ENCODE data around the gene DEXI. TPM values are rescaled to one million over a fixed set of nuclear protein-coding genes. Genes with fewer than 3 reads are reported as not detected.
"Not testable (repeated sequence)": the region's sequence is repeated elsewhere in the genome, so short reads cannot be mapped to it uniquely, and the experiment has no call there.

Gene DEXI
- total RNA-seq, 2 experiments from 2014 or later, result 23.4 to 25.9 TPM

- Mint-ChIP-seq H3K4me3 (no peak overlapping the region), H3K9me3 (no peaks in the 10 kb centered on the region), H3K27ac (no peak overlapping the region), H3K36me3 (ENCODE audit: low read depth) (no peaks in the 10 kb centered on the region), H3K4me1 (ENCODE audit: low read depth) (peaks cover 52% of the 10 kb centered on the region), H3K27me3 (ENCODE audit: low read depth) (no peaks in the 10 kb centered on the region)
- DNase-seq, result no peak
- intact Hi-C loops (cut with micrococcal nuclease), result no loop called here
- CTCF ChIA-PET, result interaction anchor here (0.6 to 5.8 kb wide), 5 partner anchors 12 to 457 kb away, joined by 3 to 31 read pairs (median 4); no protein-coding TSS in a partner anchor
Measured at GRCh38 chr16:10950393-10950792, 8.1 kb upstream of the DEXI start.

GRCh38 chr16:10949424-10949970 is 7.2 kb upstream of the DEXI start:
- H3K36me3 Mint-ChIP-seq (ENCODE audit: low read depth), result no peaks in the 10 kb centered on the region
- intact Hi-C loops (cut with micrococcal nuclease), result loop anchor here (10.0 kb wide), 1 partner anchor 635 kb away; the partner anchor contains the start of gene LITAF
- H3K4me1 Mint-ChIP-seq (ENCODE audit: low read depth), result peaks cover 53% of the 10 kb centered on the region
- no peak overlapping the region for H3K27ac Mint-ChIP-seq
- DNase-seq, result peak; percentile 75
- H3K9me3 Mint-ChIP-seq, result no peaks in the 10 kb centered on the region
- no peak overlapping the region for H3K4me3 Mint-ChIP-seq
- H3K27me3 Mint-ChIP-seq (ENCODE audit: low read depth), result no peaks in the 10 kb centered on the region
- CTCF ChIA-PET, result interaction anchor here (0.7 to 5.8 kb wide), 6 partner anchors 11 to 458 kb away, joined by 3 to 31 read pairs (median 5); no protein-coding TSS in a partner anchor

GRCh38 chr16:10947211-10947787 is 5.0 kb upstream of the DEXI start:
- no peak for DNase-seq
- CTCF ChIA-PET, result interaction anchor here (1.0 to 5.8 kb wide), 2 partner anchors 17 to 24 kb away, joined by 4 to 31 read pairs; no protein-coding TSS in a partner anchor
- Mint-ChIP-seq H3K27me3 (ENCODE audit: low read depth) (no peaks in the 10 kb centered on the region), H3K36me3 (ENCODE audit: low read depth) (no peaks in the 10 kb centered on the region), H3K9me3 (no peaks in the 10 kb centered on the region), H3K4me1 (ENCODE audit: low read depth) (peaks cover 57% of the 10 kb centered on the region), H3K27ac (no peak overlapping the region), H3K4me3 (no peak overlapping the region)
- intact Hi-C loops (cut with micrococcal nuclease), result loop anchor here (10.0 kb wide), 1 partner anchor 638 kb away; the partner anchor contains the start of gene LITAF

- no peak overlapping the region for H3K27ac Mint-ChIP-seq
- intact Hi-C loops (cut with micrococcal nuclease), result loop anchor here (10.0 kb wide), 1 partner anchor 638 kb away; the partner anchor contains the start of gene LITAF
- no peaks in the 10 kb centered on the region for H3K27me3 Mint-ChIP-seq (ENCODE audit: low read depth)
- no peaks in the 10 kb centered on the region for H3K9me3 Mint-ChIP-seq
- H3K4me1 Mint-ChIP-seq (ENCODE audit: low read depth), result peaks cover 57% of the 10 kb centered on the region
- no peak for DNase-seq
- H3K4me3 Mint-ChIP-seq, result peak overlapping the region; percentile 81
- CTCF ChIA-PET, result interaction anchor here (5.8 kb wide), 1 partner anchor 18 kb away, joined by 31 read pairs; no protein-coding TSS in a partner anchor
- H3K36me3 Mint-ChIP-seq (ENCODE audit: low read depth), result no peaks in the 10 kb centered on the region
Measured at GRCh38 chr16:10946308-10946707, 4.0 kb upstream of the DEXI start.

- H3K4me3 Mint-ChIP-seq, result peak overlapping the region; percentile 81
- H3K4me1 Mint-ChIP-seq (ENCODE audit: low read depth), result peaks cover 62% of the 10 kb centered on the region
- H3K27me3 Mint-ChIP-seq (ENCODE audit: low read depth), result no peaks in the 10 kb centered on the region
- H3K36me3 Mint-ChIP-seq (ENCODE audit: low read depth), result peaks cover 4% of the 10 kb centered on the region
- CTCF ChIA-PET, result interaction anchor here (1.0 to 2.1 kb wide), 3 partner anchors 9 to 27 kb away, joined by 4 to 18 read pairs (median 8); no protein-coding TSS in a partner anchor
- peak overlapping the region; percentile 70 for H3K27ac Mint-ChIP-seq
- H3K9me3 Mint-ChIP-seq, result no peaks in the 10 kb centered on the region
- intact Hi-C loops (cut with micrococcal nuclease), result loop anchor here (2.0 to 10.0 kb wide), 2 partner anchors 640 to 1982 kb away; partner anchors contain the start of genes LITAF and USP7
- DNase-seq, result no peak
Measured at GRCh38 chr16:10945065-10945787, 3.0 kb upstream of the DEXI start.

- Mint-ChIP-seq H3K27me3 (ENCODE audit: low read depth) (no peaks in the 10 kb centered on the region), H3K9me3 (no peaks in the 10 kb centered on the region)
Measured at GRCh38 chr16:10944249-10945064, 2.2 kb upstream of the DEXI start, which contains the start of gene CLEC16A. Gene CLEC16A, plus strand, starts transcription at chr16:10944564. Its CDS starts 154 bp downstream, at chr16:10944718.

GRCh38 chr16:10943064-10943353 is 741 bp upstream of the DEXI start:
- H3K27ac Mint-ChIP-seq, result no peak overlapping the region
- H3K4me1 Mint-ChIP-seq (ENCODE audit: low read depth), result peaks cover 67% of the 10 kb centered on the region

More at GRCh38 chr16:10944249-10945064, 2.2 kb upstream of the DEXI start, which contains the start of gene CLEC16A:
- DNase-seq, result peak; percentile 97
- H3K36me3 Mint-ChIP-seq (ENCODE audit: low read depth), result peaks cover 8% of the 10 kb centered on the region
- peak within 1 kb of the TSS; percentile 81 for H3K4me3 Mint-ChIP-seq
- intact Hi-C loops (cut with micrococcal nuclease), result loop anchor here (1.0 to 10.0 kb wide), 6 partner anchors 640 to 1982 kb away; partner anchors contain the start of genes GSPT1, HAPSTR1, LITAF and USP7
- peaks cover 61% of the 10 kb centered on the region for H3K4me1 Mint-ChIP-seq (ENCODE audit: low read depth)
- CTCF ChIA-PET, result interaction anchor here (1.0 to 2.1 kb wide), 3 partner anchors 10 to 28 kb away, joined by 4 to 18 read pairs (median 8); no protein-coding TSS in a partner anchor
- H3K27ac Mint-ChIP-seq, result peak within 1 kb of the TSS; percentile 70

GRCh38 chr16:10941935-10942351 is 325 bp downstream of the DEXI start:
- intact Hi-C loops (cut with micrococcal nuclease), result loop anchor here (1.0 to 10.0 kb wide), 5 partner anchors 198 to 1135 kb away; partner anchors contain the start of genes GSPT1 and LITAF
- CTCF ChIA-PET, result interaction anchor here (0.7 to 1.8 kb wide), 4 partner anchors 11 to 198 kb away, joined by 3 to 4 read pairs (median 3); partner anchors contain the start of gene NUBP1
- Mint-ChIP-seq H3K4me1 (ENCODE audit: low read depth) (peaks cover 71% of the 10 kb centered on the region), H3K36me3 (ENCODE audit: low read depth) (peaks cover 21% of the 10 kb centered on the region), H3K4me3 (peak overlapping the region; percentile 95)
- not testable (repeated sequence) for DNase-seq; H3K27me3 Mint-ChIP-seq (ENCODE audit: low read depth); H3K9me3 Mint-ChIP-seq; H3K27ac Mint-ChIP-seq

More at GRCh38 chr16:10943064-10943353, 741 bp upstream of the DEXI start:
- Mint-ChIP-seq H3K36me3 (ENCODE audit: low read depth) (peaks cover 19% of the 10 kb centered on the region), H3K27me3 (ENCODE audit: low read depth) (no peaks in the 10 kb centered on the region), H3K4me3 (peak overlapping the region; percentile 71), H3K9me3 (no peaks in the 10 kb centered on the region)
- intact Hi-C loops (cut with micrococcal nuclease), result loop anchor here (5.0 to 10.0 kb wide), 3 partner anchors 642 to 1134 kb away; partner anchors contain the start of genes GSPT1 and LITAF
- CTCF ChIA-PET, result no interaction called here
- no peak for DNase-seq

- no peaks in the 10 kb centered on the region for H3K9me3 Mint-ChIP-seq
- CTCF ChIA-PET, result interaction anchor here (1.0 to 1.8 kb wide), 2 partner anchors 23 kb away, joined by 4 to 5 read pairs; no protein-coding TSS in a partner anchor
- peaks cover 74% of the 10 kb centered on the region for H3K4me1 Mint-ChIP-seq (ENCODE audit: low read depth)
- no peaks in the 10 kb centered on the region for H3K27me3 Mint-ChIP-seq (ENCODE audit: low read depth)
- no peak for DNase-seq
- peak overlapping the region; percentile 77 for H3K27ac Mint-ChIP-seq
- intact Hi-C loops (cut with micrococcal nuclease), result loop anchor here (5.0 to 10.0 kb wide), 3 partner anchors 643 to 1136 kb away; partner anchors contain the start of genes GSPT1 and LITAF
- H3K4me3 Mint-ChIP-seq, result peak overlapping the region; percentile 95
- peaks cover 21% of the 10 kb centered on the region for H3K36me3 Mint-ChIP-seq (ENCODE audit: low read depth)
Measured at GRCh38 chr16:10941127-10941933, 938 bp downstream of the DEXI start.

GRCh38 chr16:10940501-10941079 is 1.7 kb downstream of the DEXI start:
- CTCF ChIA-PET, result interaction anchor here (1.0 to 2.4 kb wide), 2 partner anchors 22 kb away, joined by 5 to 8 read pairs; no protein-coding TSS in a partner anchor
- intact Hi-C loops (cut with micrococcal nuclease), result loop anchor here (5.0 to 10.0 kb wide), 3 partner anchors 644 to 1137 kb away; partner anchors contain the start of genes GSPT1 and LITAF
- no peaks in the 10 kb centered on the region for H3K27me3 Mint-ChIP-seq (ENCODE audit: low read depth)
- H3K36me3 Mint-ChIP-seq (ENCODE audit: low read depth), result peaks cover 21% of the 10 kb centered on the region
- peaks cover 75% of the 10 kb centered on the region for H3K4me1 Mint-ChIP-seq (ENCODE audit: low read depth)
- H3K9me3 Mint-ChIP-seq, result no peaks in the 10 kb centered on the region
- H3K27ac Mint-ChIP-seq, result peak overlapping the region; percentile 77
- DNase-seq, result no peak
- H3K4me3 Mint-ChIP-seq, result peak overlapping the region; percentile 95

All from activated naive CD4-positive, alpha-beta T cell treated with anti-CD3 and anti-CD28 coated beads for 36 hours (primary cell).